Measurements from ENCODE around the gene PTPRM. TPM values are rescaled to one million over a fixed set of nuclear protein-coding genes. Genes with fewer than 3 reads are reported as not detected.

PTPRM gene
- total RNA-seq, 1 experiment from 2014 or later, result 1.6 TPM

- CTCF ChIA-PET, result no interaction called here
- no TSS peak for BruUV-seq (replicated peaks)
- in situ Hi-C loops (cut with HindIII; ENCODE audit: low pct_unique_long_range_greater_than_20kb, low sequenced_read_pairs), result no loop called here
Observed at GRCh38 chr18:8018701-8019331, 451.7 kb downstream of the PTPRM start.

GRCh38 chr18:8019600-8019999 lies 452.5 kb downstream of the PTPRM start:
- intact Hi-C loops (cut with micrococcal nuclease; ENCODE audit: unreplicated experiment), result no loop called here
- DNase-seq (ENCODE audit: low read depth, low spot score) (no peak), ATAC-seq (no peak)
- Histone ChIP-seq H3K9me3 (ENCODE audit: control insufficient read depth, insufficient read depth, low read depth, low read length) (no peaks in the 10 kb centered on the region), H3K4me1 (ENCODE audit: control insufficient read depth, insufficient read depth, low read length) (no peaks in the 10 kb centered on the region), H3K27ac (ENCODE audit: low read length) (no peak overlapping the region), H3K36me3 (ENCODE audit: control insufficient read depth, insufficient read depth, low read length) (no peaks in the 10 kb centered on the region), H3K4me3 (ENCODE audit: low read depth in 2 of 2, low read length in 2 of 2) (no peak overlapping the region), H3K27me3 (ENCODE audit: control insufficient read depth, insufficient read depth, low read length) (no peaks in the 10 kb centered on the region)
- no TSS peak for BruUV-seq (replicated peaks)
- POLR2A ChIA-PET, result no interaction called here
- in situ Hi-C loops (cut with HindIII; ENCODE audit: low pct_unique_long_range_greater_than_20kb, low sequenced_read_pairs), result no loop called here
- CTCF ChIA-PET, result no interaction called here
- no peak for TF ChIP-seq SIN3A (IDR thresholded peaks at IDR 0.05; ENCODE audit: borderline replicate concordance, insufficient read depth, low read depth, low read length)
- no peak for TF ChIP-seq TCF7L2 (IDR thresholded peaks at IDR 0.05; ENCODE audit: low read depth, low read length)
- TF ChIP-seq POLR2AphosphoS5 (IDR thresholded peaks at IDR 0.05; ENCODE audit: low read depth, low read length), result no peak
- TF ChIP-seq CTCF (IDR thresholded peaks at IDR 0.05), result no peak
- no peak for TF ChIP-seq REST (IDR thresholded peaks at IDR 0.05; ENCODE audit: insufficient read depth in 1 of 2, low read depth in 2 of 2, low read length in 1 of 2)

More at GRCh38 chr18:8018701-8019331, 451.7 kb downstream of the PTPRM start:
- no peaks in the 10 kb centered on the region for H3K27me3 ChIP-seq (ENCODE audit: control insufficient read depth, insufficient read depth, low read length)
- TF ChIP-seq POLR2AphosphoS5 (IDR thresholded peaks at IDR 0.05; ENCODE audit: low read depth, low read length), result no peak
- TF ChIP-seq TCF7L2 (IDR thresholded peaks at IDR 0.05; ENCODE audit: low read depth, low read length), result no peak
- no peaks in the 10 kb centered on the region for H3K9me3 ChIP-seq (ENCODE audit: control insufficient read depth, insufficient read depth, low read depth, low read length)
- H3K4me3 ChIP-seq (ENCODE audit: low read depth in 2 of 2, low read length in 2 of 2), result no peak overlapping the region
- no peak overlapping the region for H3K27ac ChIP-seq (ENCODE audit: low read length)
- POLR2A ChIA-PET, result no interaction called here
- DNase-seq (ENCODE audit: low read depth, low spot score) (no peak), ATAC-seq (no peak)
- no peaks in the 10 kb centered on the region for H3K36me3 ChIP-seq (ENCODE audit: control insufficient read depth, insufficient read depth, low read length)
- H3K4me1 ChIP-seq (ENCODE audit: control insufficient read depth, insufficient read depth, low read length), result no peaks in the 10 kb centered on the region
- intact Hi-C loops (cut with micrococcal nuclease; ENCODE audit: unreplicated experiment), result no loop called here

GRCh38 chr18:8020132-8020846 lies 453.2 kb downstream of the PTPRM start:
- TF ChIP-seq REST (IDR thresholded peaks at IDR 0.05; ENCODE audit: insufficient read depth in 1 of 2, low read depth in 2 of 2, low read length in 1 of 2) (no peak), POLR2AphosphoS5 (IDR thresholded peaks at IDR 0.05; ENCODE audit: low read depth, low read length) (no peak), SIN3A (IDR thresholded peaks at IDR 0.05; ENCODE audit: borderline replicate concordance, insufficient read depth, low read depth, low read length) (no peak), TCF7L2 (IDR thresholded peaks at IDR 0.05; ENCODE audit: low read depth, low read length) (no peak), CTCF (IDR thresholded peaks at IDR 0.05) (no peak)
- Histone ChIP-seq H3K9me3 (ENCODE audit: control insufficient read depth, insufficient read depth, low read depth, low read length) (no peaks in the 10 kb centered on the region), H3K4me1 (ENCODE audit: control insufficient read depth, insufficient read depth, low read length) (no peaks in the 10 kb centered on the region), H3K27me3 (ENCODE audit: control insufficient read depth, insufficient read depth, low read length) (no peaks in the 10 kb centered on the region), H3K36me3 (ENCODE audit: control insufficient read depth, insufficient read depth, low read length) (no peaks in the 10 kb centered on the region), H3K27ac (ENCODE audit: low read length) (no peak overlapping the region), H3K4me3 (ENCODE audit: low read depth in 2 of 2, low read length in 2 of 2) (no peak overlapping the region)
- in situ Hi-C loops (cut with HindIII; ENCODE audit: low pct_unique_long_range_greater_than_20kb, low sequenced_read_pairs) (no loop called here), intact Hi-C loops (cut with micrococcal nuclease; ENCODE audit: unreplicated experiment) (no loop called here)
- no TSS peak for BruUV-seq (replicated peaks)
- ChIA-PET CTCF (no interaction called here), POLR2A (no interaction called here)
- ATAC-seq, result no peak
- DNase-seq (ENCODE audit: low read depth, low spot score), result no peak

All from Panc1 (cell line).